ENCODE data around the gene RAF1. TPM values are rescaled to one million over a fixed set of nuclear protein-coding genes. Genes with fewer than 3 reads are reported as not detected.
A peak's percentile ranks its signal among the peaks of the same experiment; 100 is the strongest.

RAF1 gene
- polyA plus RNA-seq (2011; rRNA removed): 94.6 and 109 TPM in 2 replicates
- 58.4 and 73.0 TPM in 2 replicates for polyA plus RNA-seq (2012; cell fraction: cytosol; rRNA removed)
- polyA plus RNA-seq (2012; cell fraction: nucleus; rRNA removed): 88.5 and 123 TPM in 2 replicates
- 54.2 to 57.0 TPM (median 56.2 TPM) in 3 replicates for polyA plus RNA-seq (2017; fragmentation: RNase III; extraction: RNeasy Plus Mini Kit Qiagen cat#74134 plus additional on column Dnase treatment)
- polyA minus RNA-seq (2011; rRNA and poly(A)+ RNA removed): 132 and 135 TPM in 2 replicates

- Histone ChIP-seq H3K9me3 (no peaks in the 10 kb centered on the region), H3K4me1 (peaks cover 22% of the 10 kb centered on the region; the same call in 2 of the 3 replicates), H3K4me3 (peak within 1 kb of the TSS; percentile 85), H3K27ac (peak within 1 kb of the TSS; percentile 97 to 98), H3K4me2 (peak within 1 kb of the TSS; percentile 90)
- WGBS (ENCODE audit: missing lambda C conversion rate): under 1% methylated on average over 43 of the region's 62 CpGs
- peak; percentile 90 to 96 for ATAC-seq
- ChIA-PET CTCF (interaction anchor here (1.5 to 1.6 kb wide), 2 partner anchors 56 to 60 kb away, joined by 4 to 5 read pairs; no protein-coding TSS in a partner anchor), POLR2A (interaction anchor here (0.5 to 1.7 kb wide), 18 partner anchors 11 to 178 kb away, joined by 3 to 13 read pairs (median 4); partner anchors contain the start of genes MKRN2 and RPL32)
- peak; percentile 92 to 98 for DNase-seq (ENCODE audit: low read depth in 1 of 2, low spot score in 1 of 2)
- no peak for FAIRE-seq
- TF ChIP-seq FOSL2 (IDR thresholded peaks at IDR 0.05) (no peak), FOSL2 (CRISPR knock-in tag; IDR thresholded peaks at IDR 0.05) (no peak), HEYL (CRISPR knock-in tag; IDR thresholded peaks at IDR 0.05) (no peak), FOSB (CRISPR knock-in tag; IDR thresholded peaks at IDR 0.05) (no peak), HES2 (IDR thresholded peaks at IDR 0.05) (no peak), CTCF (IDR thresholded peaks at IDR 0.05) (no peak), RNF2 (IDR thresholded peaks at IDR 0.05; ENCODE audit: borderline replicate concordance, low read depth) (no peak), RFX5 (IDR thresholded peaks at IDR 0.05) (no peak), RARB (CRISPR knock-in tag; IDR thresholded peaks at IDR 0.05) (no peak), PBX3 (IDR thresholded peaks at IDR 0.05) (peak; percentile 54; the same call in 1 of the 2 replicates), MYC (IDR thresholded peaks at IDR 0.05; ENCODE audit: borderline replicate concordance, low read length) (peak; percentile 52; the same call in 1 of the 2 replicates), SREBF2 (IDR thresholded peaks at IDR 0.05) (no peak), HOXB5 (CRISPR knock-in tag; IDR thresholded peaks at IDR 0.05) (no peak), ESRRA (IDR thresholded peaks at IDR 0.05; ENCODE audit: borderline replicate concordance, low read length) (no peak), RCOR1 (IDR thresholded peaks at IDR 0.05; ENCODE audit: low read depth, low read length) (no peak), BHLHE40 (IDR thresholded peaks at IDR 0.05; ENCODE audit: low read depth, low read length) (no peak), NR3C1 (IDR thresholded peaks at IDR 0.05) (no peak), CHD2 (IDR thresholded peaks at IDR 0.05; ENCODE audit: low read length, partially characterized antibody) (no peak), E2F6 (IDR thresholded peaks at IDR 0.05; ENCODE audit: borderline replicate concordance, low read depth) (peak; percentile 36; the same call in 1 of the 2 replicates), HOXA7 (CRISPR knock-in tag; IDR thresholded peaks at IDR 0.05) (no peak), ZC3H11A (IDR thresholded peaks at IDR 0.05) (no peak), ATOH8 (CRISPR knock-in tag; IDR thresholded peaks at IDR 0.05; ENCODE audit: low read depth) (no peak), CBX8 (IDR thresholded peaks at IDR 0.05) (no peak), SMC3 (IDR thresholded peaks at IDR 0.05) (0 out of 3 replicates have a peak, but pooled peaks have one; percentile 3), CEBPB (IDR thresholded peaks at IDR 0.05) (no peak), MAX (IDR thresholded peaks at IDR 0.05) (peak; percentile 83), BCL3 (IDR thresholded peaks at IDR 0.05) (peak; percentile 91), TFCP2L1 (CRISPR knock-in tag; IDR thresholded peaks at IDR 0.05) (no peak), ZSCAN20 (CRISPR knock-in tag; IDR thresholded peaks at IDR 0.05) (no peak), CHD4 (IDR thresholded peaks at IDR 0.05; ENCODE audit: borderline replicate concordance) (no peak), JUNB (IDR thresholded peaks at IDR 0.05) (no peak), POLR2AphosphoS2 (conservative IDR thresholded peaks at IDR 0.05; ENCODE audit: low read length) (no peak), FOXS1 (CRISPR knock-in tag; IDR thresholded peaks at IDR 0.05) (no peak), POLR2A (IDR thresholded peaks at IDR 0.05; ENCODE audit: low read length) (peak; percentile 78), JUN (IDR thresholded peaks at IDR 0.05) (peak; percentile 90 to 91; a peak in 3 of 5 replicates), HOXB13 (CRISPR knock-in tag; IDR thresholded peaks at IDR 0.05; ENCODE audit: low read depth) (no peak)
Observed at GRCh38 chr3:12663936-12664908, at the start of gene RAF1. TSS of gene RAF1 (minus strand) at chr3:12664117. CDS start at chr3:12618721, 45,396 bp downstream.

Data from A549 (cell line).